ENCODE results near the gene SERPINA3.

SERPINA3 gene

GRCh38 chr14:94617988-94618822, 6.0 kb downstream of the SERPINA3 start:
- TF ChIP-seq SIN3A (IDR thresholded peaks at IDR 0.05; ENCODE audit: borderline replicate concordance, insufficient read depth, low read length) (no peak), FOXP2 (optimal IDR thresholded peaks at IDR 0.05; ENCODE audit: borderline replicate concordance, extremely low read depth, extremely low read length, insufficient read depth) (no peak), REST (IDR thresholded peaks at IDR 0.05; ENCODE audit: insufficient read depth in 1 of 2, low read depth in 2 of 2, low read length in 2 of 2) (no peak), POLR2AphosphoS5 (IDR thresholded peaks at IDR 0.05; ENCODE audit: low read depth, low read length) (no peak), TAF1 (IDR thresholded peaks at IDR 0.05; ENCODE audit: borderline replicate concordance, insufficient read depth, low read length) (no peak)

- TF ChIP-seq POLR2AphosphoS5 (IDR thresholded peaks at IDR 0.05; ENCODE audit: low read depth, low read length) (no peak), REST (IDR thresholded peaks at IDR 0.05; ENCODE audit: insufficient read depth in 1 of 2, low read depth in 2 of 2, low read length in 2 of 2) (no peak), SIN3A (IDR thresholded peaks at IDR 0.05; ENCODE audit: borderline replicate concordance, insufficient read depth, low read length) (no peak), TAF1 (IDR thresholded peaks at IDR 0.05; ENCODE audit: borderline replicate concordance, insufficient read depth, low read length) (no peak), FOXP2 (optimal IDR thresholded peaks at IDR 0.05; ENCODE audit: borderline replicate concordance, extremely low read depth, extremely low read length, insufficient read depth) (no peak)
These were observed 7.1 kb downstream of the SERPINA3 start for GRCh38 chr14:94619297-94619696.

GRCh38 chr14:94620597-94620996, 8.4 kb downstream of the SERPINA3 start:
- TF ChIP-seq POLR2AphosphoS5 (IDR thresholded peaks at IDR 0.05; ENCODE audit: low read depth, low read length): no peak
- no peak for TF ChIP-seq REST (IDR thresholded peaks at IDR 0.05; ENCODE audit: insufficient read depth in 1 of 2, low read depth in 2 of 2, low read length in 2 of 2)
- no peak for TF ChIP-seq TAF1 (IDR thresholded peaks at IDR 0.05; ENCODE audit: borderline replicate concordance, insufficient read depth, low read length)
- no peak for TF ChIP-seq SIN3A (IDR thresholded peaks at IDR 0.05; ENCODE audit: borderline replicate concordance, insufficient read depth, low read length)
- no peak for TF ChIP-seq FOXP2 (optimal IDR thresholded peaks at IDR 0.05; ENCODE audit: borderline replicate concordance, extremely low read depth, extremely low read length, insufficient read depth)

GRCh38 chr14:94621358-94622134, 9.4 kb downstream of the SERPINA3 start:
- TF ChIP-seq REST (IDR thresholded peaks at IDR 0.05; ENCODE audit: insufficient read depth in 1 of 2, low read depth in 2 of 2, low read length in 2 of 2) (no peak), POLR2AphosphoS5 (IDR thresholded peaks at IDR 0.05; ENCODE audit: low read depth, low read length) (no peak), TAF1 (IDR thresholded peaks at IDR 0.05; ENCODE audit: borderline replicate concordance, insufficient read depth, low read length) (no peak), SIN3A (IDR thresholded peaks at IDR 0.05; ENCODE audit: borderline replicate concordance, insufficient read depth, low read length) (no peak), FOXP2 (optimal IDR thresholded peaks at IDR 0.05; ENCODE audit: borderline replicate concordance, extremely low read depth, extremely low read length, insufficient read depth) (no peak)
